GM19455 (cell line): ENCODE results near the gene VPS72.
"Not testable (repeated sequence)": the region's sequence is repeated elsewhere in the genome, so short reads cannot be mapped to it uniquely, and the experiment has no call there.

Experiments
- ATAC-seq: cut with Tn5 transposase; IDR thresholded peaks from one replicate; pipeline ENCODE4 v1.9.1; 2021; ENCODE audit not compliant: unreplicated experiment

VPS72 gene

GRCh38 chr1:151188667-151189066 lies 1.3 kb downstream of the VPS72 start:
- ATAC-seq = not testable (repeated sequence)

DNA sequence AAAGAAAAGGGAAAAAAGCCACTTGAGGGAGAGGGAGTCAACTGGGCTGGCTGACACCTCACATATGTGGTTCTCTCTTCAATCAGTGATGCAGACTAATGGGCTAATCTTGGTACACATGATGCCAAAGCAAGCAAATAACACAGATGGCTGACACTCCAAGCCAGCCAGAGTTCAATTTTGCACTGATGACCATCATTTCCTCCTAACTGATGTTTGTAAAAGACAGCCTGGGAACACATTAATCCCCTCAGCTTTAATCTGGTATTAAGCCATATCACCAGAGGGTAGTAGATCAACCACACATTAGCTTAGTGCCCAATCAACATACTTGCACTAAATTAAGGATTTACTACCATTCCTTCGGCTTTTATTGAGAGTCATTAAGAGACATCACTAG lies 2.8 kb downstream of the VPS72 start:
- no peak for ATAC-seq

DNA sequence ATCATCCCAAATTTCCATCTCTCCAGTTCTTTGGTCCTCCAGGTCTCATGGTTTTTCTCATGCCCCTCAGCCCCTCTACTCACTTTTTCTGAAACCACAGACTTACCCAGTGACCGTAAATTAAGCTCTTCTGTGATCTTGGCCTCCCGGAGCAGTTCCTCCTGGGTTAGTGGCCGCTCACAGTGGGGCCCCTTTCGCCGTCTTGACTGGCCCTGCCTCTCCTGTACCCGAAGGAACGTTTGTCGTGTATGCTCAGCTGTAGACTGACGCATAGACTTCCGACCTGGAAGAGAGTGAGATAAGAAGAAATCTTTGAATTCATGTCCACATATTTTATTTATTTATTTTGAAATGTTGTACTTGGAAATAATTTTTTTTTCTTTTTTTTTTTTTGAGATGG lies 5.8 kb downstream of the VPS72 start:
- no peak for ATAC-seq

DNA sequence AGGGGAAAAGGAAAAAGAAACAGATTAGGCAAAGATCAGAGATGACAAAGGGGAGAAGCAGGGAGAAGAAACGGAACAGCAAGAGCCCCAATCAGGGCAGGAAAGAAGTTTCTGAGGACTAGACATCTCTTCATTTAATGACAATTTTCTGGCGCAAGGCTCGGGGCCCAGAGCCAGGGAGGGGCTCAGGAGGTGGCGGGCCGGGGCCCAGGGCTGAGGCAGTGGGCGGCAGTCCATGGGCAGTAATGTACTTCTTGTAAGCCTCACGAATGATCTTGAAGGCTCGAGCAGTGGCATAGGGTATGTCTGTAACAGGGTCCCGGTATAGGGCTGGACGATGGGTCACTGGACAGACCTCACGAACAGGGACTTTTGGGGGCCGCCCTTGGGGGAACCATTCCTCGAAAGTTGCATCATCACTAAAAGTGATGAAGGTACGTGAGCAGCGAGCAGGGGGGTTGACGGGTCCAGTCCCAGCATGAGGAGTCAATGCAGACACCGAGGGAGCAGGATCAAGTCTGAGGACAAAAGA lies 13.4 kb downstream of the VPS72 start:
- ATAC-seq = no peak

- ATAC-seq = no peak
Observed at GRCh38 chr1:151175863-151176262, 14.1 kb downstream of the VPS72 start, which contains the start of gene TMOD4. TSS of gene TMOD4 (minus strand) at chr1:151175981. CDS start at chr1:151174875, 1,106 bp downstream.

DNA sequence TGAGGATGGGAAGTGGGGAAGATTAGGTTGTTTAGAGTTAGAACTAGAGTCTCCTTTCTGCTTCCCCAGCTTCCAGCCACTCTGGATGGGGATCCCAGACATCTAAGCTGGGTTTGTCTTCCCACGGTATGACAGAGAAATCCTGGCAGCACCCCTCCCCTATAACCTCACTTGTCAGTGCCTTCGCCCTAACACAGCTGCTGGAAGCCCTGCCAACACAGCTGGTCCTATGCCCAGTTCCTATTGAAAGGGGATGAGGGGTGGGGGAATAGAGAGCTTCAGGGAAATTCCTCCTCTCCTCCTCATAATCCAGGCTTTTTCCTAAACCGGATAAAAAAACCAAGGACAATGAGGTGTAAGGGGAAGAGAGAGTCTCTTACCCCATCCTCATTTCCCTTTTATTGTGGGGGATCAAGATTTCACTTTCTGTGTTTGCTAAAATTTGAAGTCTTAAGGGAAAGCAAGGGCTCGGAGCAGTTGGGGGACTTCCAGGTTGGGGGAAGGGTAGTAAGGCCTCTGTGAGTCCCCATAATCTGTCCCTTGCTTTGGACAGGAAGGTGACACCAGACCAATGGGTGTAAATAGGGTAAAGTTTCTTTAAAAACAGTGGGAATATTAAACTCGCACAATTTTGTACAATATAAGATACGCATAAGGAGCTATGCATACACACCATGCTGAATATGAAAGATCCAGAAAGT lies 14.8 kb downstream of the VPS72 start:
- ATAC-seq = no peak

- no peak for ATAC-seq
Observed at GRCh38 chr1:151171190-151171589, 18.8 kb downstream of the VPS72 start.

DNA sequence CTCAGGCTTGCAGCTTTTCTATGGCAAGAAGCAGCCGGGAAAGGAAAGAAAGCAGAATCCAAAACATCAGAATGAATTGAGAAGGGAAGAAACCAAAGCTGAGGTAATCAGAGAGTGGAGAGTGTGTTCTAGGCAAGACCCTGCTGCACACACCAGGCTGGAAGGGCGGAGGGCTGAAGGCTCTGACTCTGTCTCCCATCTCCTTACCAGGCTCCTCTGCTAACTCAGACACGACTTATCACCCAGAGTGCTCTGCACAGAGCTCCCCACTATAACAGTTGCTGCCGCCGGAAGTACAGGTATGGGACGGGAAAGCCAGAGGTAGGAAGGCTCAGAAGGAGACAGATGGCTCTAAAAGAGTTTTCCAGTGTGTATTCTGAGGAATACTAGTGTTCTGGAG lies 22.9 kb downstream of the VPS72 start:
- ATAC-seq = no peak

- peak; percentile 7 for ATAC-seq
Observed at GRCh38 chr1:151166505-151166956, 23.5 kb downstream of the VPS72 start.

- peak; percentile 68 for ATAC-seq
Observed at GRCh38 chr1:151165738-151166504, 24.1 kb downstream of the VPS72 start, which contains the start of the genes LYSMD1 and SCNM1. TSS of gene LYSMD1 (minus strand) at chr1:151165902. CDS start at chr1:151165258, 644 bp downstream. TSS of gene SCNM1 (plus strand) at chr1:151166144. CDS start at chr1:151166153, 9 bp downstream.

GRCh38 chr1:151165281-151165737 lies 24.7 kb downstream of the VPS72 start:
- peak; percentile 18 for ATAC-seq

DNA sequence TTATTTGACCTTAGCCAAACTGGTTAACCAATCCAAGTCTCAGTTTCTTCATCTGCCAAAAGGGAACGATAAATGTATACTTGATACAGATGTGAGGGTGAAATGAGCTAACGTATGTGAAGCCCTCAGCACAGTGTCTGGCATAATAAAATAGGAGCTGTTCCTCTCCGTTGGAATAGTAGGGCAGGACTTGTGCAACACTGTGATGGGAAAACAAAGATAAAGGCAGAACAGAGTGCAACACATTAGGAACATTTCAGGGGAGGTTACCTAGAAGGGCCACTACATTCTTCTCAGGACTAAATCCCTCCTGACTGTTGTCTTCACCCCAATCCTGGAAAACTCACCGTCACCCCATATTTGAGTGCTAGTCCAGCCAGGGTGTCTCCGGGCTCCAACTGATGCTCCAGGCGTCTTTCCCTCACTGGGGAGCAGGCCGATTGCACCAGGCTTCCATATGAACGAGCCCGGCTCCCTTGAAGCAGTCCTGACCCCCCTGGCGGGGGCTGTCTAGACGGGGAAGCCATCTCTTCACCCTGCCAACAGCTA lies 25.2 kb downstream of the VPS72 start:
- no peak for ATAC-seq

DNA sequence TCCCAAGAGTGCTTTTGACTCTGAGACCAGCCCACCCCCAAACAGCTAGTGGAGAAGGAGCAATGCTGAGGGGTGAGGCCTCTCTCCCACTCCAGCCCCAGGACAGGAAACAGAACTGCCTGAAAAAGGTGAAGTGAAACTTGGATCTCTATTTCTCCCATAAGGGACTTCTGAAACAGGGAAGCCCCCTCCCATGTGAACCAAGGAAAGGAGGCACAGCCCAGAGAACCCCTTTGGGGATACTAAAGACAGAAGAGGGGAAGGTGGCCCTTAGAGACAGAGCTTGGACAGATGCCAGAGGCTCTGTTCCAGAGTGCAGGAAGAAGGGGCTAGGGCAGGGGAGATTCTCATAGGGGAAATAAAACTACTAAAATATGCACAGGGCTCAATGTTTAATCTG lies 30.6 kb downstream of the VPS72 start:
- no peak for ATAC-seq

DNA sequence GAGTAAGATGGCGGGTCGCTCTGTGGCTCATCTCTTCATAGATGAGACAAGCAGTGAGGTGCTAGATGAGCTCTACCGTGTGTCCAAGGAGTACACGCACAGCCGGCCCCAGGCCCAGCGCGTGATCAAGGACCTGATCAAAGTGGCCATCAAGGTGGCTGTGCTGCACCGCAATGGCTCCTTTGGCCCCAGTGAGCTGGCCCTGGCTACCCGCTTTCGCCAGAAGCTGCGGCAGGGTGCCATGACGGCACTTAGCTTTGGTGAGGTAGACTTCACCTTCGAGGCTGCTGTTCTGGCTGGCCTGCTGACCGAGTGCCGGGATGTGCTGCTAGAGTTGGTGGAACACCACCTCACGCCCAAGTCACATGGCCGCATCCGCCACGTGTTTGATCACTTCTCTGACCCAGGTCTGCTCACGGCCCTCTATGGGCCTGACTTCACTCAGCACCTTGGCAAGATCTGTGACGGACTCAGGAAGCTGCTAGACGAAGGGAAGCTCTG lies 31.2 kb downstream of the VPS72 start:
- no peak for ATAC-seq

DNA sequence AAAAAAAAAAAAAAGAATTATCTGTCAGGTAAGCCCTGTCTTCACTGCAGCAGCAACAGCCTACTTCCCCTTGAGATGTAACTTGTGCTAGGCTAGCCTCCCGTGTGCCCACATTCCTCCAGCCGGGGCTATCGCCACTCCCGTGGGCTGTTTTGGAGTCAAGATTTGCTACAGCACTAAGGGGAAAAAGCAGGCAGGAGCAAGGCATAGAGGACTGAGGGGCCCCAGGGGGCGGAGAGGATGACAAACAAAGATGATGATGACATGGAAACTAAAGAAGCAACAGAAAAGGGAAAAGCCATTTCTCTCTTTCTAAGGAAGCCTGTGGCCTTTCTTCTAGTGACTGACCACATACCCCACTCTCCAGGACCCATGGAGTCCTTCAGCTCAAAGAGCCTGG lies 31.7 kb downstream of the VPS72 start:
- no peak for ATAC-seq

GRCh38 chr1:151157067-151157531 lies 32.9 kb downstream of the VPS72 start:
- ATAC-seq = no peak

DNA sequence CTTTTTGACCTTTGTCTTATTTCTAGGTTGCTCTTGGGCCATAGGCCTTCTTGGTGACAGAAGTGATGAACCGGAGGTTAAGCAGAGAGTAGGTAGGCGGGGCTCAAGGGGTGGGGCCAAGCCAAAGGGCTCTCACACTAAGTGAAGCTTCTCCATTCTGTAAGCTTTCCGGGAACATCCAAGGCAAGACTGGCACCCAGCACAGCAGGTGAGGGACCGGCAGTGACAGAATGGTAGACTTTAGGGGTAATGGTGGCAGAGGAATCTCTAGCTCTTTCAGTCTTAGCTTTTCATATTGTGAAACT lies 33.5 kb downstream of the VPS72 start, which contains the start of gene TNFAIP8L2:
TSS of gene TNFAIP8L2 (plus strand) at position 135 of the 305 bp plus-strand sequence. CDS start 2,049 bp downstream, outside the sequence.
- peak; percentile 54 for ATAC-seq

- no peak for ATAC-seq
Observed at GRCh38 chr1:151147665-151148064, 42.3 kb downstream of the VPS72 start.

GRCh38 chr1:151147132-151147503 lies 42.9 kb downstream of the VPS72 start:
- ATAC-seq = no peak

GRCh38 chr1:151146412-151147131 lies 43.4 kb downstream of the VPS72 start, which contains the start of gene SEMA6C:
TSS of gene SEMA6C (minus strand) at chr1:151146631. CDS start at chr1:151142621, 4,010 bp downstream.
- ATAC-seq = peak; percentile 98
